GM18868 (cell line): ENCODE measurements around the gene KRTAP10-10.
"Not testable (repeated sequence)": the region's sequence is repeated elsewhere in the genome, so short reads cannot be mapped to it uniquely, and the experiment has no call there.

Experiments
- ATAC-seq: cut with Tn5 transposase; IDR thresholded peaks from one replicate; pipeline ENCODE4 v1.9.1; 2021; ENCODE audit warnings: mild to moderate bottlenecking, moderate library complexity; ENCODE audit not compliant: unreplicated experiment

KRTAP10-10 gene

DNA sequence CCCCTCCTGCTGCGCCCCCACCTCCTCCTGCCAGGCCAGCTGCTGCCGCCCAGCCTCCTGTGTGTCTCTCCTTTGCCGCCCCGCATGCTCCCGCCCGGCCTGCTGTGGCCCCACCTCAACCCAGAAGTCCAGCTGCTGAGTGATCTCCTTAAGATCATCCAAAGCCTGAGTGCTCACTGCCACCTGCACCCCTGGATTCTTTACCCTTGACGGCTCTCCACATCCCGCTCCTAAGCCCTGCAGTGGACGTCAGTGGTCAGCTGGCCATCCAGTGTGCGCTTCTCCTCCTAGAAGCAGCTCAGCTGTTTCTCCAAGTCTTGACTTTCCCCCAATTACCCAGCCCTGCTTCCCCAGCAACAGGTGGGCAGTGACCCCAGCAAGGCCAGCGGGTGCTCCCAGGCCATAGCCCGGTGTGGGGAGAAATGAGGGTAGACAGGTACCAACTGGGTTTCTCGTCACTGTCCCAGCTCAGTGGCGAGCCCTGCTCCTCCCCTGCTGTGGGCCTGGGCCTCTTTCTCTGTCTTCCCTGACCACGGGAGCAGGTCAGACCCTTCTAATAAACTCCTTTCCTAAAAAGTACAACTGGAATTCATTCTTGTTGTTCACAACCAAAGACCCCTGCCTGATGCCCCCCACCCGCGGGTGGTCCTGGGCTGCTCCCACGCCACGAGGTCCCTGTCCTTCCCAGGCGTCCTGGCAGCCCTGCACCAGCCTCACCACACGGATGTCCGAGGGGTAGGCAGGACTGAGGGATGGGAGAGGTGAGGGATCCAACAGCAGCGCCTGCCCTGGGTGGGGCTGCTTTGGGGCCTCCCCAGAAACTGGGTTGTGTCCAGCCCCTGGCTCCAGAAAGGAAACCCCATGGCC, 35.3 kb upstream of the KRTAP10-10 start:
- no peak for ATAC-seq

DNA sequence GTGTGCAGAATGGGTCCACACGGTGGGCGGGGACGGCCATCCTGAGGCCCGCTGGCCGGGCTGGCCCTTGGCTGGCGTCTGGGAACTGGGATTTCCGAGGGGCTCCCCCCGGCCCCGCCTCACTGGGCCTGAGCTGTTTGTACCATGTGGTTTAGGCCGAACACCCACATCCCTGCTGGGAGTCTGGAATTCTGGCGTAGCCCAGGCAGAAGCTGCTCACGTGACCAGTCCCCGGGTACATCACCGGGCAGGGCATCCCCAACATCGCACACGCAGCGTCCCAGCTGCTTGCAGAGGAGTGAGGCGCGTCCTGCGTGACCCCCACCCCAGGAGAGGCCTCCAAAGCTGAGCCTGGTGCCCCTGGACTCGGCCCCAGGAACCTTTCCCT, 34.7 kb upstream of the KRTAP10-10 start:
- ATAC-seq: no peak

DNA sequence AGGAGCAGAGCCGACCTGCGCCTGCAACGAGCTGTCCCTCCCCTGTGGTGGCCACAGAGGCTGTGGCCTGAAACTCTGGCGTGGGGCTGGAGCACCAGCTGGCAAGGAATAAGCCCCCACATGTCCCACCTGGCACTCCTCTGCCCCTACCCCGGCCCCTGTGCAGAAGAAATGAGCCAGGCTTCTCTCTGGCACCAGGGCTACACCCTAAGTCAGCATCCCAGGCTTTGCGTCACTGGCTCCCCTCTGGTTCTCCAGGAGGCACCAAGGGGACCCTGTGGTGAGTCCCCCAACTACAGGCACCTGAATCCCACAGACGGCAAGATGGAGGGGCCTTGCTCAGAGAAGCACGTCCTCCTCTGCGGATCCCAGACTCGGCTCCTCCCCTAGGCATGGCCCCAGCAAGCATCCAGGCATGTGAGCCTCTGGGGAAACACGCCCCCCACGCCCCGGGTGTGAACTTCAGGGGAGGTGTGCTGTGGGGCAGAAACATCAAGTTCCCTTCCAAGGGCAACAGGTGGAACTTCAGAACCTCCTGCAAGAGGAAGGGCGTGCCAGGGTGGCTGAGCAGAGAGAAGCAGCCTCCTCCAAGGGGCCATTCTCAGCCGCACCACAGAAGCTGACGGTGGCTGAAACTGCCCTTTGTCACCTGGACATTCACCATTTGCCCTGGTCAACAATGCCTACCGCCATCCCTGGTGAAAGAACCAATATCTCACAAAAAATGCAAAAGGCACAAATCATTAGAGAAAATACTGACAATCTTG, 33.9 kb upstream of the KRTAP10-10 start:
- ATAC-seq: no peak

DNA sequence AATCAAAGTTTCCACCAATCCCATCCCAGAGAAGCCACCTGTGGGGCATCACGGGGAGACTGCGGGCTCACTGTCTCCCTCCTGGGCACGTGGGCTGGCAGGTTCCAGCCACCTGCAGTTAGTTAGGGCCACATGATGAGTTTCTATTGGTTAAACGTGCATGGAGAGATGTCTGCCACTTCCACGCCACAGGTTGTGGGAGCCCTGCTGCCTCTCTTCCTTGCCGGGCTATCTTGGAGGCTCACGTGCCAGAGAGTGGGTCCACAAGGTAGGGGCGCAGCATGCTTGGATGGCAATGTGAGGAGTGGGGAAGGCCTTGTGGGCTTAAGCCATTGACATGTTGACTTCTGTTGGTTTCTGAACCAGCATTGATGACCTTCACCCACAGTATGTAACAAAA, 33.2 kb upstream of the KRTAP10-10 start:
- no peak for ATAC-seq

DNA sequence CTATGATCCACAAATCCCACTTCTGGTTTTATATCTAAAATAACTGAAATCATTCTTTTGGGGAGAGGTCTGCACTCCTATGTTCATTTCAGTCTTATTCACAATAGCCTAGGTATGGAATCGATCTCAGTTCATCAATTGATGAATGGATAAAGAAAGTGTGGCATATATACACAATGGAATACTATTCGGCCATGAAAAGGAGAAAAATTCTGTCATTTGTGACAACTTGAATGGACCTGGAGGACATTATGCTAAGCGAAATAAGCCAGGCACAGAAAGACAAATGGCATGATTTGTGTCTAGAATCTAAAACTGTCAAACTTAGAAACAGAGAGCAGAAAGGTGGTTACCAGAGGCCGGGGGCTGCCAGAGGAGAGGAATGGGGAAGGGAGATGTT, 30.7 kb upstream of the KRTAP10-10 start:
- ATAC-seq: no peak

DNA sequence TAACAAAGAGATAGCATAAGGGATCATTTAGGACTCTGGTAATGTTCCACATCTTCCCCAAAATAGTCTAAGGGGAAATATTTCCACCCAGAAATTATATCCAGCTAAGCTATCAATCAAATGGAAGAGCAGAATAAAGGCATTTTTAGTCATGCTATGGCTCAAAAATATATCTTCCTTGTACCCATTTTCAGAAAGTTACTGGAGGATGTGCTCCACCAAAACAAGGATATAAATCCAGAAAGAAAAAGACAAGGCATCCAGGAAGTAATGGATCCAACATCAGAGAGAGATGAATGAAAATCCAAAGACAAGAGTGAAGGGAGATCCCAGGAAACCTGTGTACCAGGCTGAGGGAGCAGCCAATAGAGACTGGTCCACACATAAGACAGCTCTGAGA, 28.0 kb upstream of the KRTAP10-10 start:
- no peak for ATAC-seq

DNA sequence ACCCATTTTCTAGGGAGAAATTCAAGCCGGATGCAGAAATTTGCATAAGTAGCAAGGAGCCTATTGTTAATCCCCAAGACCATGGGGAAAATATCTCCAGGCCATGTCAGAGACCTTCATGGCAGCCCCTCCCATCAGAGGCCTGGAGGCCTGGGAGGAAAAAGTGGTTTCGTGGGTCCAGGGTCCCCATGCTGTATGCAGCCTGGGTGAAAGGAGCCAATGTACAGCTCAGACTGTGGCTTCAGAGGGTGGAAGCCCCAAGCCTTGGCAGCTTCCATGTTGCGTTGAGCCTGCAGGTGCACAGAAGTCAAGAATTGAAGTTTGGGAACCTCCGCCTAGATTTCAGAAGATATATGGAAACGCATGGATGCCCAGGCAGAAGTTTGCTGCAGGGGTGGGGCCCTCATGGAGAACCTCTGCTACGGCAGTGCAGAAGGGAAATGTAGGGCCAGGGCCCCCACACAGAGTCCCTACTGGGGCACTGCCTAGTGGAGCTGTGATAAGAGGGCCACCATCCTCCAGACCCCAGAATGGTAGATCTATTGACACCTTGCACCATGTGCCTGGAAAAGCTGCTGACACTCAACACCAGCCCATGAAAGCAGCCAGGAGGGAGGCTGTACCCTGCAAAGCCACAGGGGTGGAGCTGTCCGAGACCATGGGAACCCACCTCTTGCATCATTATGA, 26.9 kb upstream of the KRTAP10-10 start:
- not testable (repeated sequence) for ATAC-seq

DNA sequence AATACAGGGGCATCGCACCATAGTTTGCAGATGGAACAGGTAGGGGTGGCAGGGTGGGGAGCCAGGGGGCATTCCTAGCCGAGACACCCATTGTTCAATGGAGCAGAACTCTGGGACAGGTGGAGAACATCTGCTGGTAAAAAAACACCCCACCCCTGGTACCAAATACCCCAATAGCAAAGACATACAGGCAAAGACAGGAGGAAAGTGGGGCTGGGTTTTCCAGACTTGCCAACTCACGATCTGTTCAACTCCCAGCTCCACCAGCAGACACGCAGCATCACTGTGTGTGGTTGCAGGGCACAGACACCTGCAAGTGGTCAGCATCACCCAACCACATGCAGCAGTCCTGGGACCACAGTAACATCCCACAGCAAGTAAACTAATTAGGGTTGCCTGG, 25.6 kb upstream of the KRTAP10-10 start:
- ATAC-seq: no peak

DNA sequence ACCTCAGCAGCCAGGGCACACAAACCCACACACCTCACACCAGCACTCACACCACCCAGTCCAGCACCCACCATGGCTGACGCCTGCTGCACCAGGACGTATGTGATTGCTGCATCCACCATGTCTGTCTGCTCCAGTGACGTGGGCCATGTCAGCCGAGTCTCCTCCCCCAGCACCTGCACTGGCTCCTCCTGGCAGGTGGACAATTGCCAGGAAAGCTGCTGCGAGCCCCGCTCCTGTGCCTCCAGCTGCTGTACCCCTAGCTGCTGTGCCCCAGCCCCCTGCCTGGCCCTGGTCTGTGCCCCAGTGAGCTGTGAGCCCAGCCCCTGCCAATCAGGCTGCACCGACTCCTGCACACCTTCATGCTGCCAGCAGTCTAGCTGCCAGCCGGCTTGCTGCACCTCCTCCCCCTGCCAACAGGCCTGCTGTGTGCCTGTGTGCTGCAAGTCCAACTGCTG, 25.1 kb upstream of the KRTAP10-10 start, which contains the start of gene KRTAP10-8:
KRTAP10-8 (plus strand) TSS at position 51 of the 458 bp plus-strand sequence; CDS start at position 73, 22 bp downstream.
- ATAC-seq: no peak

DNA sequence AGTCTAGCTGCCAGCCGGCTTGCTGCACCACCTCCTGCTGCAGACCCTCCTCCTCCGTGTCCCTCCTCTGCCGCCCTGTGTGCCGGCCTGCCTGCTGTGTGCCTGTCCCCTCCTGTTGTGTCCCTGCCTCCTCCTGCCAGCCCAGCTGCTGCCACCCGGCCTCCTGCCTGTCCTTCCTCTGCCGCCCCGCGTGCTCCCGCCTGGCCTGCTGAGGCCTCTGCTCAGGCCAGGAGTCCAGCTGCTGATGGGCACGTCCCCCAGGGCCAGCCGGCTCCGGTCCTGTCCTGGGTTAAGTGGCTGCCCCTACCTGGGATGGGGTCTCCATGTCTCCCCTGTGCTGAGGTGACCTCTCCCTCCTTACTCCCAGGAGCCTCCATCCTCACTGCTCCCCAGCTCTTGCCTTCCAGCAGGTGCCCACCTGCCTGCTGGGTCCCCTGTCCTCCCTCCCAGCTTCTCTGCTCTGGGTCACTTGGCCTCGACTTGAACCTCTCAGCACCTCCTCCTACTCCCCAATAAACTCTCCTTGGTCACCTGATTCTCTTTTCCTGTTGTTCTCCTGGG, 24.4 kb upstream of the KRTAP10-10 start:
- ATAC-seq: no peak

DNA sequence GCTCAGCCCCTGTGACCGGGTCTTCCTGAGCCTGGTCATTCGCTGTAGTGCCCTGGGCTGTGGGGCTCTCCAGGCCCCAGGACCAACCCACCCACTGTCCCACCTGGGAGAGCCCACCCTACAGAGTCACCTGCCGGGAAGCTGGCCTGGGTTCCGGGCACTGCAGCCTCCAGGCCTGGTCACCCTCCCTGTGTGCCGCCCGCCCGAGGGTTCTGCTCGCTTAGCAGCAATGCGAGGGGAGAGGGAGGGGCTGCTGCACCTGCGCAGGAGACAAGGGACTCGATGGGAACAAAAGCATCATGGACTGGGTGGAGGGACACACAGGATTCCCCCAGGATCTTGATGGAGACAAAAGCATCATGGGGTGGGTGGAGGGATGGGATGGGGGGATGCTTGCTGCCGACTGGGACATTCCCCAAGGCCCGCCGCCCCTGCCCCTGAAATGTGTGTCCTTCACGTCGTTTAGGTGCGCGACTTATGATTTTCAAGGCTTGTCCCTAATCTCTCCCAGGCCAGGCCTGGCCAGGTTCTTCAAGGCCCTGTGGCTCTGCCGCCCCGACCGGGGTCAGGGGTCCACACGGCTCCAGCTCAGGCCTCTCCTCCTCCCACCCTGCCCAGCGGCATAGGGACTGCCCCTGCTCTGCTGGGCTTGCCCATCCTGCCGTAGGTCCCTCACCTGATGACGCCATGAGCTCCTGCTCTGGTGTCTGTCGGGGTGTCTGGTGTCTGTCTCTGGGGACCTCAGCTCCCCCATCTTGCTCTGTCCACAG, 23.6 kb upstream of the KRTAP10-10 start:
- ATAC-seq: no peak

DNA sequence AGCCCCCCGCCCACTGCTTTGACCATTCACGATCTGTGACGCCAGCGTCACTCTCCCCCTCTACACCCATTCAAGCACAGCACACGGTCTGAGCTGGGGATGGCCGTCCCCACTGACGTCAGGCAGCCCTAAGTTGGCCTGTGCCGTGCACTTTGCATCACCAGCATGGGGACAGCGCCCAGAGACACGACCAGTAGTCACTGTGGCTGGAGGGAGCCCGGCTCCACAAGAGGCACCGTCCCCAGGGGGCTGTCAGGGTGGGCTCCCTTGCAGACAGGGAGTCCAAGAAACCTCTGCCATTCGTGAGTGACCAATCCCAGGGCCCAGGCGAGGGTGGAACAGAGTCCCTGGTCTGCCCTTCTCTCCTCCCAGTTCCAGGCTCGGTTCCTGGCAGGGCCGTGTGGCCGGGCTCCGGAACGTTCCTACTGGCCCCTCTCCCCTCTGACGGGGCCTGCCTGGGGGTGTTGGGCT, 23.0 kb upstream of the KRTAP10-10 start:
- no peak for ATAC-seq

DNA sequence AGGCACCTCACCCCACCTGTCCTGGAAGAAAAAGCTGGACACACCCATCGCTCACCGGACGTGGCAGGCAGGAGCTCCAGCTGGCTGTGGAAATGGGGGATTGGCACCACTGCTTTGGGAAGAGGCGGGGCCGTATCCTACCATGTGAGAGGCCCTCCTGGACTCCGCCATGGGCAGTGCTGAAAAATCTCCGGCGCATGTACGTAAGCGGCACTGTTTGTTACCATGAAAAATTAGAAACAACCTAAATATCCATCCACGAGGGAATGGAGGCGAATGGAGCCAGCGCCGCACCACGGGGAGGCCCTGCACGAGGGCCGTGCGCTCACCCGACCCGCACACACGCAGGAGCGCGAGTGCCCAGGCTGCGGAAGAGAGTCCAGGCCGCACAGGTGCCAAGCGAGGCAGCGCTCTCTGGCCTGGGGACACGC, 22.2 kb upstream of the KRTAP10-10 start:
- ATAC-seq: no peak

DNA sequence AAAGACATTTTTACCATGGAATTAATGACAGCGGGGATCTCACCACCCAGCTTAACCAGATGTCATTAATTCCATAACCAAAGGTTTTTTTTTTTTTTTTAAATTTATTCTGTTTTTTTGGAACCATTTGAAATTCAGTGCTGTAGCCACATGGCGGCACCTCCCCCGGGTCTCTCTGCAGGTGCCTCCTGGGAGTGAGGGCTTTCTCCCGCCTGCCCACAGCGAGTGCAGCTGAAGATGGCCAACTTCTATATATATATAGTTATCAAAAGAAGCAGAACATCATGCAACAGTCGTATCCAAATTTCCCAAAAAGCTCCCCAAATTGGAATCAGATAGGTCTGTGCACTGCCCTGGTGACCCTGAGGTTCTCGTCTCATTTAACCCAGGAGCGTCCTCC, 21.7 kb upstream of the KRTAP10-10 start:
- no peak for ATAC-seq

DNA sequence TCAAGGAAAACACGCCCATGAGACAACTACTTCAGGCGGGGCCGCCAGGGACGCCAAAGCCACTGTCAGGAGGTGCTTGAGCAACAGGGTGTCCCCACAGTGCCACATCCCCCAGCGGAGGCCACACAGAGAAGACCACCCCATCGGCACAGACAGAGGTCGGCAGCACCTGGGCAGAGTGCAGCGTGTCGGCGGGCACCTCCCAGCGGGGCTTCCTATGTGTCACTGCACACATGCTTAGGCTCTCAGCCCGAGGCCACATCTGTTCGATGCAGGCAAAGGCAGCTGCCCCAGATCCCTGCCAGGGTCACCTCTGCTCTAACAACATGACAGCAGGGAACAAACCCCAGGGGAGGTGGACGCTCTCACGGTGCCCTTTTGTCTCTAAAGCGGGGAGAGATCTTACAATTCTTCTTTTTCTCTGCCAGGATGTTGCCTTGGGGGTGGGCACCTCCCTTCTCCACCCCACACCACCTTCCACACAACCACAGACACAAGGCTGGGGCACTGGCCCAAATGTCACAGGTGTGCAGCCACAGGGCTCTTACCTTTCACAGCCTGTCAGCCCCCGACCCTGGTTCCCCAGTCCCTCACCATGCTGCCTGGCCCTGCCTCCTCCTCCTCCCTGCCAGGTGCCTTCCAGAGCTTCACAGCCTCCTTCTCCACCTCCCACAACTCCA, 21.1 kb upstream of the KRTAP10-10 start:
- ATAC-seq: no peak

DNA sequence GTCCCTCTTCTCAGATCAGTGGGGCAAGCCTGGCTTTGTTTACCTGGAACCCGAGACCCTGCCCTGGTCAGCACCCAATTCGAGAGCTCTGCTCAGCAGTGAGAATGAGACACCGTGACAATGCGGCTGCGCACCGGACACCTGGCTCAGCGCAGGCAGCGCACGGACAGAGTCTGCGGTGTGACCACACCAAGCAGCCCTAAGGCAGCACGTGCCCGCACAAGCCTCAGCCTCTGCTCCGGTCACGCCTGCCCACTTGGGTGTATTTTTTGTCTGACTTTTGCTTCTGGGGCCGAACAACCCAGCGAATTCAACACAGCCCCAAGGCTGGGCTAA, 20.6 kb upstream of the KRTAP10-10 start:
- ATAC-seq: no peak

DNA sequence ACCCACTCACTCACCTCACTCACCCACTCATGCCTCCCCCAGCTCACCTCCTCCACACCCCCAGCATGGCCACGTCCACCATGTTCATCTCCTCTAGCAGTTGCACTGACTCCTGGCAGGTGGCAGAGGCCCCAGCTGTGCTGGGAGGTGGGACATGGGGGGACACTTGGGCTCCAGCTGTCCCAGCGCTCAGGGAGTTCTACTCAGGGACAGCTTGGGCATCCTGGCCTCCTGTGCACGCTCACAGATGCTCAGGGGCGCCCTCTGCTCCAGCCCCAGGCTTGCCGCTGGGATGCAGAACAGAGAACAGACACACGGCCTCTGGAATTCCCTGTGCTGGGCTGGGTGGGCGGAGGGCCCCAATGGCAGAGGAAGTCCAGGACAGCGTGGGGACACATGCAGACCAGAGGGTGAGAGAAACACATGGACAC, 20.1 kb upstream of the KRTAP10-10 start:
- ATAC-seq: no peak

DNA sequence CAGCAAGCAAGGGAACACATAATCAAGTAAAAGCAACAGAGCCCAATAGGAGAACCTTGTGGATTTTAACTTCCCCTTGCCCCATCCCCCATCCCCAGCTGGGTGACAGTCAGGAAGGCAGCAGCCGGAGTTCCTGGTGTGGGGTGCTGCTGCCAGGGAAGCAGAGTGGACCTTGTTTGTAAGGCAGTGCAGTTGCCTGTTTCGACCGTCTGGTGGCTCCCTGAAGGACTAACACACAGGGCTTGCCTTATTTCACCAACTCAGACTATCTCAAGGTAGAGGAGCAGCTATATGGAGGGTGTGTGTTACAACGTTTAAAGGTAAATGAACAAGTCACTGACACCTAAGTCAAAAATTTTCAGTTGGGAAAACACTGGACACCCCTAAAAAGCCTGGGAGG, 18.7 kb upstream of the KRTAP10-10 start:
- no peak for ATAC-seq

DNA sequence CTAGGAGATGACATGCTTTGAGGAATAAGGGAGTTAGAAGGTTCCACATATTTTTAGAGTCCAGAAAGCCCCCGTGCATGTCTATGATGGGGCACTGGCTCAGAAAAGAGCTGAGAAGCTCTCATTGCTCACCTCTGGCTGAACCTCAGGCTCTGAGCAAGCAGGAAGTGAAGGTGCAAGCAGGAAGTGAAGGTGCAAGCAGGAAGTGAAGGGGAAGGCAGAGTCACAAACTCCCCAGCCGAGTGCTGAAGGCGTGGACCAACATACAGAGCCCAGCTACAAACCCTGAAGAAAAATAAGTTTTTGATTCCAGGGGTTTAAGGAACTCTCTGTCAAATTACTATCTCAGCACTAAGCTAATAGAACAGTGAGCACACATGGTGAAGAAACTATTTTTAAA, 18.2 kb upstream of the KRTAP10-10 start:
- ATAC-seq: no peak

DNA sequence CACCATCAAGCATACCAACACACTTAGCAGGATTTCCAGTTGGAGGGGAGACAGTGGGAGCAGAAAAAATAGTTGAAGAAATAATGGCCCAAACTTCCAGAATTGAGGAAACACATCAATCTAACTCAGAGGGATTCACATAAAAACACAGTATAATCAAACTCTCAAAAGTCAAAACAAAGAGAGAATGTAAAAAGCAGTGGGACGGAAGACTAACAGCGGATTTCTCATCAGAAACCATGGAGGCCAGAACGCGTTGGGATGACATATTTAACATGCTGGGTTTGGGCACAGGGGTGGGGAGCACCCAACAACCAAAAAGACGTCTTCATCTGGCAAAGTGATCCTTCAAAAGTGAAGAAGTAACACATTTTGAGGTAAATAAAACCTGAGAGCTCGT, 17.3 kb upstream of the KRTAP10-10 start:
- ATAC-seq: no peak
